Measurements from ENCODE around the gene SMIM28. TPM values are rescaled to one million over a fixed set of nuclear protein-coding genes. Genes with fewer than 3 reads are reported as not detected.

Gene SMIM28
- total and polyA plus RNA-seq, 9 donors: not detected

- peak overlapping the region; percentile 95 for H3K4me3 ChIP-seq
- no peak for DNase-seq
- no peaks in the 10 kb centered on the region for H3K9me3 ChIP-seq
- TF ChIP-seq POLR2A (IDR thresholded peaks at IDR 0.05): no peak
- peak overlapping the region in 1 of 2 donors; percentile 98 for H3K27ac ChIP-seq
- intact Hi-C loops (cut with DNase I): loop anchor here in 1 of 4 donors (10.0 kb wide), 1 partner anchor 288 kb away; no protein-coding TSS in a partner anchor
- 81 to 89% (median 89%) methylated on average over 8 of the region's 8 CpGs for WGBS, 3 donors
- no peaks in the 10 kb centered on the region for H3K27me3 ChIP-seq
- H3K4me1 ChIP-seq (ENCODE audit: insufficient read depth): peaks cover 3% of the 10 kb centered on the region
- H3K36me3 ChIP-seq: no peaks in the 10 kb centered on the region
These were observed 25.1 kb downstream of the SMIM28 start for GRCh38 chr6:138402838-138403187.

DNA sequence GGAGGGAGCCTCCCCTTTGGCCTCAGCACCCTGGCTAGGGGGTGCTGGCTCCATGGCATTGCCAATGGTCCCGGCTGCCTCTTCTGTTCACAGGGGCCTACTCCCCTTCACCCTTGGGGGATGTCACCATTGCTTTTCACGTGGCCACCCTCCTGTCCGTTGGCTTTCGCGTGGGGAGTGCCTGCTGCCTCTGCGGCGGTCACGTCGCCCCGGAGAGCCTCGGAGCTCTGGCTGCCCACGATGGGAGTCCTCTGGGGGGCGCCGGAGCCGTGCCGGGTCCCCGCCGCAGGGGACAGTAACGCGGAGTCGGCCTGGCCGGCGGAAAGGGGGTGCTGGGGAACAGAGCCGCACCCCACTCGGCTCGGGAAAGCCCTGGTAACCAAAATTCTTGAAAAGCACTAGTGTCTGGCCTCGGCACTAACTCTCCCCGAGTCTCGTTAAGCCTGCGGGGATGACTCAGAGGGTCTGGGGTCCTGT is 25.7 kb downstream of the SMIM28 start:
- no peaks in the 10 kb centered on the region for H3K9me3 ChIP-seq
- TF ChIP-seq POLR2A (IDR thresholded peaks at IDR 0.05): no peak
- no peak for TF ChIP-seq CTCF (IDR thresholded peaks at IDR 0.05)
- TF ChIP-seq EP300 (IDR thresholded peaks at IDR 0.05): no peak
- H3K27me3 ChIP-seq: no peaks in the 10 kb centered on the region
- intact Hi-C loops (cut with DNase I): loop anchor here in 1 of 4 donors (10.0 kb wide), 1 partner anchor 289 kb away; no protein-coding TSS in a partner anchor
- no peaks in the 10 kb centered on the region for H3K36me3 ChIP-seq
- DNase-seq: peak; percentile 36 to 62 (median 61)
- H3K4me1 ChIP-seq (ENCODE audit: insufficient read depth): peaks cover 3% of the 10 kb centered on the region
- peak overlapping the region; percentile 95 for H3K4me3 ChIP-seq
- 1% methylated on average over 28 to 30 of the region's 30 CpGs for WGBS, 3 donors
- peak overlapping the region; percentile 82 to 98 for H3K27ac ChIP-seq

GRCh38 chr6:138403801-138404665 is 26.3 kb downstream of the SMIM28 start, which contains the start of gene HEBP2:
Gene HEBP2, plus strand, starts transcription at chr6:138404223. Its CDS starts 273 bp downstream, at chr6:138404496.
- peak within 1 kb of the TSS; percentile 95 for H3K4me3 ChIP-seq
- peaks cover 3% of the 10 kb centered on the region for H3K4me1 ChIP-seq (ENCODE audit: insufficient read depth)
- TF ChIP-seq CTCF (IDR thresholded peaks at IDR 0.05) (peak; percentile 29 to 86 (median 78)), POLR2A (IDR thresholded peaks at IDR 0.05) (peak; percentile 52), EP300 (IDR thresholded peaks at IDR 0.05) (no peak)
- DNase-seq: peak; percentile 91 to 93 (median 92)
- H3K27ac ChIP-seq: peak within 1 kb of the TSS; percentile 82 to 98
- no peaks in the 10 kb centered on the region for H3K27me3 ChIP-seq
- H3K9me3 ChIP-seq: no peaks in the 10 kb centered on the region
- intact Hi-C loops (cut with DNase I): loop anchor here in 1 of 4 donors (10.0 kb wide), 1 partner anchor 289 kb away; no protein-coding TSS in a partner anchor
- WGBS, 3 donors: 0 to 1% (median 1%) methylated on average over 21 to 92 of the region's 92 CpGs
- no peaks in the 10 kb centered on the region for H3K36me3 ChIP-seq

GRCh38 chr6:138404666-138405337 is 27.1 kb downstream of the SMIM28 start:
- intact Hi-C loops (cut with DNase I): loop anchor here in 1 of 4 donors (10.0 kb wide), 1 partner anchor 290 kb away; no protein-coding TSS in a partner anchor
- H3K4me3 ChIP-seq: peak overlapping the region; percentile 95
- peak; percentile 25 to 49 (median 34) for DNase-seq

More at GRCh38 chr6:138404666-138405337, 27.1 kb downstream of the SMIM28 start:
- peak overlapping the region; percentile 82 to 98 for H3K27ac ChIP-seq
- H3K4me1 ChIP-seq (ENCODE audit: insufficient read depth): peaks cover 3% of the 10 kb centered on the region
- H3K27me3 ChIP-seq: no peaks in the 10 kb centered on the region
- TF ChIP-seq POLR2A (IDR thresholded peaks at IDR 0.05) (no peak), EP300 (IDR thresholded peaks at IDR 0.05) (no peak), CTCF (IDR thresholded peaks at IDR 0.05) (no peak)
- 2 to 3% (median 3%) methylated on average over 35 of the region's 35 CpGs for WGBS, 3 donors
- no peaks in the 10 kb centered on the region for H3K36me3 ChIP-seq
- no peaks in the 10 kb centered on the region for H3K9me3 ChIP-seq

Measured in ovary (tissue), 9 donors.